Fibroblast of lung (primary cell): ENCODE measurements around the gene ZNF394. TPM values are rescaled to one million over a fixed set of nuclear protein-coding genes. Genes with fewer than 3 reads are reported as not detected.

ENCODE experiments used
- DNase-seq, 2 donors: peaks; one replicate each; pipeline versions ENCODE4 v3.0.0 to v3.0.0-alpha.2; 2010; ENCODE audit warnings: low read depth in 2 of 2
- H2AFZ ChIP-seq: 2 replicates; pipeline ENCODE4 v1.5.1; 2012; ENCODE audit warnings: low read length, control low read depth, inconsistent platforms
- H3K27ac ChIP-seq: 2 replicates; pipeline ENCODE4 v1.5.1; 2011; ENCODE audit warnings: low read length, control low read depth; ENCODE audit not compliant: insufficient read depth
- H3K27me3 ChIP-seq: 2 replicates; pipeline ENCODE4 v1.5.1; 2011; ENCODE audit warnings: mild to moderate bottlenecking, low read length; ENCODE audit not compliant: control insufficient read depth, insufficient read depth
- H3K36me3 ChIP-seq: 2 replicates; pipeline ENCODE4 v1.5.1; 2011; ENCODE audit warnings: low read length; ENCODE audit not compliant: control insufficient read depth, insufficient read depth
- H3K4me1 ChIP-seq: 2 replicates; pipeline ENCODE4 v1.5.1; 2011; ENCODE audit warnings: low read length; ENCODE audit not compliant: control insufficient read depth, insufficient read depth; ENCODE audit errors: extremely low read depth
- H3K4me2 ChIP-seq: 2 replicates; pipeline ENCODE4 v1.5.1; 2011; ENCODE audit warnings: low read length, control low read depth; ENCODE audit not compliant: insufficient read depth; ENCODE audit errors: extremely low read depth
- H3K4me3 ChIP-seq, 4 experiments: fragments of 200-600 bp in 1 of 4; sonication (generic) in 1 of 4; replicated peaks in 1 of 4; 2 replicates each; pipeline ENCODE4 v1.5.1; 2011 to 2016; ENCODE audit warnings: low read length in 4 of 4, low read depth in 3 of 4, mild to moderate bottlenecking in 3 of 4, control low read depth in 2 of 4, inconsistent platforms in 1 of 4, mixed read lengths in 1 of 4; ENCODE audit not compliant: insufficient read depth in 1 of 4; ENCODE audit errors: control extremely low read depth in 1 of 4
- H3K79me2 ChIP-seq: 2 replicates; pipeline ENCODE4 v1.5.1; 2012; ENCODE audit warnings: mild to moderate bottlenecking, low read length, inconsistent platforms; ENCODE audit not compliant: control insufficient read depth, insufficient read depth
- H3K9ac ChIP-seq: 2 replicates; pipeline ENCODE4 v1.5.1; 2011; ENCODE audit warnings: mild to moderate bottlenecking, low read length, control low read depth; ENCODE audit not compliant: insufficient read depth
- H3K9me3 ChIP-seq: 2 replicates; pipeline ENCODE4 v1.5.1; 2012; ENCODE audit warnings: low read depth, low read length; ENCODE audit not compliant: control insufficient read depth, insufficient read depth
- H4K20me1 ChIP-seq: 2 replicates; pipeline ENCODE4 v1.5.1; 2011; ENCODE audit warnings: low read length; ENCODE audit not compliant: control insufficient read depth, insufficient read depth; ENCODE audit errors: extremely low read depth
- EZH2 ChIP-seq: IDR thresholded peaks from 2 replicates; pipeline ENCODE4 v1.5.1; 2012; ENCODE audit warnings: low read length, control low read depth, mild to moderate bottlenecking; ENCODE audit errors: missing control alignments
- polyA plus RNA-seq, 2 donors: library from polyadenylated mRNA; depleted of rRNA in 1 of 2; stranded (reverse) in 1 of 2; unstranded in 1 of 2; fragments of >200 nt; gene quantifications; 2 replicates each; pipeline ENCODE4 v1.2.1, GENCODE V29; 2011 to 2012; ENCODE audit warnings: missing spikeins in 1 of 2
- total RNA-seq: library from RNA; depleted of rRNA; stranded (reverse); fragments of >200 nt; gene quantifications from 2 replicates; pipeline ENCODE4 v1.2.1, GENCODE V29; 2014
- TF ChIP-seq, protein P1 (sequence below), 2 donors: IDR thresholded peaks in 1 of 2; conservative IDR thresholded peaks in 1 of 2; 1 replicate in 1 of 2; 2 replicates in 1 of 2; pipeline ENCODE4 v1.5.1; 2011 to 2012; ENCODE audit warnings: low read length in 2 of 2, control low read depth in 1 of 2, inconsistent platforms in 1 of 2, low read depth in 1 of 2, mild to moderate bottlenecking in 1 of 2

Gene ZNF394
- total and polyA plus RNA-seq, 2 donors (not counting 1 experiment from before 2014, with no cell fraction given) = 9.5 to 20.1 TPM

DNA sequence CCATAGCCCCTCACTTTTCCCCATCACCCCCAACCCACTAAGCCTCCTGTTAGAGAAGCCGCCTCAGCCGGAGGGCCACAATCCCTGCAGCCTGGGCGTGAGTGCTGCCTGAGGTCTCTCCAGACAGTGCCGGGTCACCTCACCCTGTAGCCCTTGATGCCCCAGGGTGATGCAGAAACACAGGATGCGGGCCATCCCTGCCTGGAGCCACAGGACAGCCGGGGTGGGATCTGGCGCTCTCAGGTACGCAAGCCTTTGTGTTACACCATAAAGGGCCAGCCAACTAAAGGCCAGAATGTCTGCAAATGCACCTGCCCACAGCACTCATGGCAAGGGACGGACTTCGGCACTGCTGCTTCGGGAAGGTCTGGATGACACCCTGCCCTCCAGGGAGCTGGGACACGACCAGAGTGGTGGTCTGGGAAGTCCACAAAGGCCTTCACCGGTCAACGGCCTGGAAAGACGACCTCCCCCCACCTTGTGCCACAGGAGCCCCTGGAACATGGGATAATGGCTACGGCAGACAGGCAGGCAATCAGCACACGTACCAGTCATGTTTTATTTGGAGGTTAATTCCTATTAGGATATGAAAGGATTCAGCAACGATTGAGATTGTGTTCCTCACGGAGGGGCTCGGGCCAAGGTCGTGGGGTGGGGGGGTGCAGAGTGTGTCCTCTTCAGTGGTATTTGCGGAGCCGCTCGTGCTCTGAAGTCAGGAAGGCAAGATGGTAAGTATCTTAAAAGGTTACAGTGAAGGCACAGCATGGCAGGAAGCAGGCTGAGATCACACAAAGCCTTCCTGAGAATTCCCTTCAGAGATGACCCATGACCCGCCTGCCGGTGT lies 42.2 kb downstream of the ZNF394 start:
- Histone ChIP-seq H3K4me2 (no peak overlapping the region), H4K20me1 (no peaks in the 10 kb centered on the region), H3K27me3 (no peaks in the 10 kb centered on the region), H3K27ac (no peak overlapping the region), H3K4me3 (no peak overlapping the region), H3K36me3 (peaks cover 22% of the 10 kb centered on the region), H3K9ac (no peak overlapping the region), H3K9me3 (no peaks in the 10 kb centered on the region), H3K79me2 (peaks cover 46% of the 10 kb centered on the region), H2AFZ (no peak overlapping the region), H3K4me1 (no peaks in the 10 kb centered on the region)
- TF ChIP-seq, protein P1, sequence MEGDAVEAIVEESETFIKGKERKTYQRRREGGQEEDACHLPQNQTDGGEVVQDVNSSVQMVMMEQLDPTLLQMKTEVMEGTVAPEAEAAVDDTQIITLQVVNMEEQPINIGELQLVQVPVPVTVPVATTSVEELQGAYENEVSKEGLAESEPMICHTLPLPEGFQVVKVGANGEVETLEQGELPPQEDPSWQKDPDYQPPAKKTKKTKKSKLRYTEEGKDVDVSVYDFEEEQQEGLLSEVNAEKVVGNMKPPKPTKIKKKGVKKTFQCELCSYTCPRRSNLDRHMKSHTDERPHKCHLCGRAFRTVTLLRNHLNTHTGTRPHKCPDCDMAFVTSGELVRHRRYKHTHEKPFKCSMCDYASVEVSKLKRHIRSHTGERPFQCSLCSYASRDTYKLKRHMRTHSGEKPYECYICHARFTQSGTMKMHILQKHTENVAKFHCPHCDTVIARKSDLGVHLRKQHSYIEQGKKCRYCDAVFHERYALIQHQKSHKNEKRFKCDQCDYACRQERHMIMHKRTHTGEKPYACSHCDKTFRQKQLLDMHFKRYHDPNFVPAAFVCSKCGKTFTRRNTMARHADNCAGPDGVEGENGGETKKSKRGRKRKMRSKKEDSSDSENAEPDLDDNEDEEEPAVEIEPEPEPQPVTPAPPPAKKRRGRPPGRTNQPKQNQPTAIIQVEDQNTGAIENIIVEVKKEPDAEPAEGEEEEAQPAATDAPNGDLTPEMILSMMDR (conservative IDR thresholded peaks at IDR 0.05 in 1 of 2, IDR thresholded peaks at IDR 0.05 in 1 of 2; ENCODE audit: low read depth in 1 of 2, low read length in 2 of 2) = no peak
- TF ChIP-seq EZH2 = no peak
- DNase-seq = no peak

DNA sequence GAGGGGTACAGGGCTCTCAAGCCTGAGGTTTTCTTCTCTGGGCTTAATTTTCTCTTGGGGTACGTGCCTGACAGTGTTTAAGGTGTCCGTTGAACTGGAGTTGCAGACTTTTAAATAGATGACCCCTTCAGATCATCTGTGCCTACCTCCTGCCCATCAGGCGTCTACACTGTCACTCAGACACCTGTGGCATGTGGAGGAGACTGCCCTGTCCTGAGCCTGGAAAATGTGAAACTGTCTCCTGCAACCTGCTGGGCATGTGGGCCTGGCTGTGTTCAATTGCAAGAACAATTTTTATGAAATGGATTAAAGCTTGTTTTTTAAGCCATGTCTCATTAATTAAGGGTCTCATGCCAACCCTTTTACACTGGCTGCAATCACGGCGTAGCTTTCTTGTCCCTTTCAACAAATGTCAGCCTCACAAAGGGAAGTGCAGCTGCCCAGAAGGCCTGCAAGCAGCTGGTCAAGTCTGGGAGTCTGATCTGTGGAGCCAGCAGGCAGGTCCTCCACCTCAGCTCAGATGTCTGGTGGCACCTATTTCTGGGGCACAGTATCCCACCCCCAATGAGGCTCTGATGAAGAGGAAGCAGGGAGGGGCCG lies 42.9 kb downstream of the ZNF394 start:
- no peaks in the 10 kb centered on the region for H3K27me3 ChIP-seq
- DNase-seq = no peak
- H3K9ac ChIP-seq = no peak overlapping the region
- TF ChIP-seq, protein P1 (conservative IDR thresholded peaks at IDR 0.05 in 1 of 2, IDR thresholded peaks at IDR 0.05 in 1 of 2; ENCODE audit: low read depth in 1 of 2, low read length in 2 of 2) = no peak
- no peak for TF ChIP-seq EZH2
- no peak overlapping the region for H3K27ac ChIP-seq
- H3K79me2 ChIP-seq = peaks cover 39% of the 10 kb centered on the region
- no peaks in the 10 kb centered on the region for H4K20me1 ChIP-seq
- no peak overlapping the region for H2AFZ ChIP-seq
- H3K9me3 ChIP-seq = no peaks in the 10 kb centered on the region
- H3K4me1 ChIP-seq = no peaks in the 10 kb centered on the region
- peaks cover 27% of the 10 kb centered on the region for H3K36me3 ChIP-seq
- no peak overlapping the region for H3K4me3 ChIP-seq
- no peak overlapping the region for H3K4me2 ChIP-seq

DNA sequence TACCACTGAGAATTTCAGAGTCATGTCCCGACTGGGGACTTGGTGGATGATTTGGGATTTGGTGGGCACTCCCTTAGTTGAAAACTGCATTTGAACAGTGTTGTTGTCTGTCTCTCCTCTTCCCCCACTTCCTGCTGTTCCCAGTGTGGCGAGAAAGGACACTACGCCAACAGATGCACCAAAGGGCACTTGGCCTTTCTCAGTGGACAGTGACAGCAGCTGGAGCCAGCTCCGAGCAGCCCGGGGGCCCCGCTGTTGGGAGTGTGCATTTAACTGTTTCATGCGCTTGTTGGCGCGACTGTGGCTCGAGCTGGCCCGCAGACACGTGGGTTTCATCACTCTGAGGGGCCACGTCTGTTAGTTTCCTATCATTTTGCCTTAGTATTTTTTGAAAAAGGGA lies 43.8 kb downstream of the ZNF394 start:
- H3K79me2 ChIP-seq = peaks cover 32% of the 10 kb centered on the region
- DNase-seq = no peak
- peaks cover 31% of the 10 kb centered on the region for H3K36me3 ChIP-seq
- H4K20me1 ChIP-seq = no peaks in the 10 kb centered on the region
- TF ChIP-seq, protein P1 (conservative IDR thresholded peaks at IDR 0.05 in 1 of 2, IDR thresholded peaks at IDR 0.05 in 1 of 2; ENCODE audit: low read depth in 1 of 2, low read length in 2 of 2) = no peak
- no peak for TF ChIP-seq EZH2
- H3K27ac ChIP-seq = no peak overlapping the region
- no peaks in the 10 kb centered on the region for H3K4me1 ChIP-seq
- no peak overlapping the region for H3K9ac ChIP-seq
- H3K4me3 ChIP-seq = no peak overlapping the region
- H3K4me2 ChIP-seq = no peak overlapping the region
- H3K27me3 ChIP-seq = no peaks in the 10 kb centered on the region
- H3K9me3 ChIP-seq = no peaks in the 10 kb centered on the region
- no peak overlapping the region for H2AFZ ChIP-seq
